Spleen (tissue), 7 donors: ENCODE results near the gene PANX2.

Experiments
- CTCF ChIP-seq, 11 experiments: fragments of 200-600 bp in 7 of 11; fragments of 450-650 bp in 4 of 11; sonication (generic) in 4 of 11; IDR thresholded peaks in 8 of 11; conservative IDR thresholded peaks in 3 of 11; 1 replicate in 7 of 11; 2 replicates in 4 of 11; pipeline versions ENCODE4 v1.4.0 to v1.8.0; 2016 to 2021; ENCODE audit warnings: antibody characterized with exemption in 11 of 11, inconsistent platforms in 4 of 11, mild to moderate bottlenecking in 1 of 11
- POLR2A ChIP-seq, 3 donors: fragments of 450-650 bp; IDR thresholded peaks; one replicate each; pipeline ENCODE4 v1.5.1; 2017; ENCODE audit warnings: antibody characterized with exemption in 3 of 3, mild to moderate bottlenecking in 1 of 3
- POLR2AphosphoS5 ChIP-seq, 3 donors: sonication (generic); formaldehyde crosslinking; IDR thresholded peaks; one replicate each; pipeline ENCODE4 v1.5.1; 2017; ENCODE audit warnings: antibody characterized with exemption in 3 of 3
- donor health status: DM: no; HTN: no; CAD: no; lungs with moderate emphysema.
- donor health status: DM: no; HTN: no; CAD: no.
- donor health status: DM: no; HTN: no; CAD: no.

- TF ChIP-seq POLR2AphosphoS5 (IDR thresholded peaks at IDR 0.05) (peak; percentile 8 to 54 (median 15)), CTCF (IDR thresholded peaks at IDR 0.05 in 8 of 11, conservative IDR thresholded peaks at IDR 0.05 in 3 of 11) (no peak), POLR2A (IDR thresholded peaks at IDR 0.05) (no peak)
These were observed 23.7 kb downstream of the PANX2 start for GRCh38 chr22:50194037-50194805.
